ENCODE data around the gene ALG3.

Gene ALG3

GRCh38 chr3:184248454-184249411, at the start of gene ALG3:
ALG3 (minus strand) TSS chr3:184248962; CDS start chr3:184248940, 22 bp downstream.
- DNase-seq (ENCODE audit: low read depth, low spot score), result no peak
- H3K4me1 ChIP-seq (ENCODE audit: control insufficient read depth, insufficient read depth, low read length), result no peaks in the 10 kb centered on the region
- no peak within 1 kb of the TSS for H3K27ac ChIP-seq (ENCODE audit: low read length)
- H3K9me3 ChIP-seq (ENCODE audit: control insufficient read depth, insufficient read depth, low read length), result no peaks in the 10 kb centered on the region
- no CpG with 5 or more reads among the region's 49 CpGs for WGBS (ENCODE audit: insufficient coverage, insufficient read length)
- peak within 1 kb of the TSS; percentile 84 for H3K4me3 ChIP-seq (ENCODE audit: low read length)
- peaks cover 12% of the 10 kb centered on the region; the same call in 1 of the 2 replicates for H3K36me3 ChIP-seq (ENCODE audit: control insufficient read depth, insufficient read depth, low read length)
- no peaks in the 10 kb centered on the region for H3K27me3 ChIP-seq (ENCODE audit: control insufficient read depth, insufficient read depth, low read length)

GRCh38 chr3:184296616-184297015, 47.9 kb upstream of the ALG3 start:
- Histone ChIP-seq H3K4me1 (ENCODE audit: control insufficient read depth, insufficient read depth, low read length) (no peaks in the 10 kb centered on the region), H3K9me3 (ENCODE audit: control insufficient read depth, insufficient read depth, low read length) (no peaks in the 10 kb centered on the region), H3K4me3 (ENCODE audit: low read length) (no peak overlapping the region), H3K27me3 (ENCODE audit: control insufficient read depth, insufficient read depth, low read length) (no peaks in the 10 kb centered on the region), H3K27ac (ENCODE audit: low read length) (no peak overlapping the region), H3K36me3 (ENCODE audit: control insufficient read depth, insufficient read depth, low read length) (peaks cover 1% of the 10 kb centered on the region; the same call in 1 of the 2 replicates)
- DNase-seq (ENCODE audit: low read depth, low spot score), result no peak
- WGBS (ENCODE audit: insufficient coverage, insufficient read length), result no CpG with 5 or more reads among the region's 7 CpGs

DNA sequence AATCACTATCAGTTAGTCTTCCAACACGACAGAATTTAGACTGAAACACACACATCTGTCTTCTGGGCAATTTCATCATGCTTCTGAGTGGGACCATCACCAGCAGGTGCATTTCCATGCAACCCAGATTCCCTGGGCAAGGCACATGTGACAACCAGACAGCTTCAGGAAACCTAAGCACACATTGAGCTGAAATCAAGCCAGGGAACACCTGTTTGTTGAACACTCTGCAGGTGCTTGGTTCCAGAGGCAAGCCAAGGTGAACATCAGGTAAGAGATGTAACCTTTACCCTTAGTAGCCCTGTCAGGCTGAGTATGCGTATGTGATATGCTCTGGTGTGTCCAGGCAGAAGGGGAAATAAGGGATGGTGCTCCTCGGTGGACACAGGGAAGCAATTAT, 47.0 kb upstream of the ALG3 start:
- Histone ChIP-seq H3K36me3 (ENCODE audit: control insufficient read depth, insufficient read depth, low read length) (no peaks in the 10 kb centered on the region), H3K9me3 (ENCODE audit: control insufficient read depth, insufficient read depth, low read length) (no peaks in the 10 kb centered on the region), H3K27me3 (ENCODE audit: control insufficient read depth, insufficient read depth, low read length) (no peaks in the 10 kb centered on the region), H3K27ac (ENCODE audit: low read length) (no peak overlapping the region), H3K4me1 (ENCODE audit: control insufficient read depth, insufficient read depth, low read length) (no peaks in the 10 kb centered on the region), H3K4me3 (ENCODE audit: low read length) (no peak overlapping the region)
- WGBS (ENCODE audit: insufficient coverage, insufficient read length), result no CpG with 5 or more reads among the region's 3 CpGs
- DNase-seq (ENCODE audit: low read depth, low spot score), result no peak

DNA sequence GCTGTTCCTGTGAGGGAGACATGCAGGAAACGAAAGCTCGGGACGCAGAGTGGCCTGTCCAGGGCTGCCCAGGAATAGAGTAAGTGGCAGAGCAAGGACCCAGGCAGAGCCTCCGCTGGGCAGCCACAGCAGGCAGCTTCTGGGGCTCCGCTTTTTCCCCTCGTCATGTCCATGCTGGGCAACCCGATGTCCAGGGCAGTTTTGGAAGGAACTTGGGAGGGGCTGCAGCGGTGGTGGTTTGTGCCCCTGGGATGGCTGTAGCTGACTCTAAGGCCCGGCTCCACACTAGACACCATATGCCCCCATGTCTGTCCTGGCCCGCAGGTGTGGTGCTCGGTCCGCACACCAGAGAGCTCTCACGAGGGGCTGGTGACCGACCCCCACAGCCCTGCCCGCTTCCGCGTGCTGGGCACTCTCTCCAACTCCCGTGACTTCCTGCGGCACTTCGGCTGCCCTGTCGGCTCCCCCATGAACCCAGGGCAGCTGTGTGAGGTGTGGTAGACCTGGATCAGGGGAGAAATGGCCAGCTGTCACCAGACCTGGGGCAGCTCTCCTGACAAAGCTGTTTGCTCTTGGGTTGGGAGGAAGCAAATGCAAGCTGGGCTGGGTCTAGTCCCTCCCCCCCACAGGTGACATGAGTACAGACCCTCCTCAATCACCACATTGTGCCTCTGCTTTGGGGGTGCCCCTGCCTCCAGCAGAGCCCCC, 43.1 kb upstream of the ALG3 start:
- Histone ChIP-seq H3K27ac (ENCODE audit: low read length) (no peak overlapping the region), H3K36me3 (ENCODE audit: control insufficient read depth, insufficient read depth, low read length) (no peaks in the 10 kb centered on the region), H3K27me3 (ENCODE audit: control insufficient read depth, insufficient read depth, low read length) (no peaks in the 10 kb centered on the region), H3K9me3 (ENCODE audit: control insufficient read depth, insufficient read depth, low read length) (no peaks in the 10 kb centered on the region), H3K4me1 (ENCODE audit: control insufficient read depth, insufficient read depth, low read length) (no peaks in the 10 kb centered on the region), H3K4me3 (ENCODE audit: low read length) (no peak overlapping the region)
- WGBS (ENCODE audit: insufficient coverage, insufficient read length), result no CpG with 5 or more reads among the region's 21 CpGs
- no peak for DNase-seq (ENCODE audit: low read depth, low spot score)

- H3K36me3 ChIP-seq (ENCODE audit: control insufficient read depth, insufficient read depth, low read length), result no peaks in the 10 kb centered on the region
Observed at GRCh38 chr3:184291044-184291737, 42.4 kb upstream of the ALG3 start.

DNA sequence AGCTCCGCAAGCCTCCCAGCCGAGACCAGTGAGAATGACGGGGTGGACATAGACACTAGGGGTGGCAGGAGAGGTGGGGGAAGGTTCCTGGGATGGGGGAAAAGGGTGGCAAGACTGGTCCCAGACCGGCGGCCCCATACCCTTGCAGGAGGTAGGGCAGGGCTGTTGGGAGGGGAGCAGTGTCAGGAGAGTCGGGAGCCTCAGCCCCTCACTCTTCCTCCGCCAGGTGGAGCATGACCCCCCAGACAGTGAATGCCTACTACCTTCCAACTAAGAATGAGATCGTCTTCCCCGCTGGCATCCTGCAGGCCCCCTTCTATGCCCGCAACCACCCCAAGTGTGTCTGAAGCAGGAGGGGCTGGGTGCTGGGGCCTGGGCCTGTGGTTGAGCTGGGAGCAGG, 41.6 kb upstream of the ALG3 start:
- H3K27ac ChIP-seq (ENCODE audit: low read length), result no peak overlapping the region
- H3K4me1 ChIP-seq (ENCODE audit: control insufficient read depth, insufficient read depth, low read length), result no peaks in the 10 kb centered on the region
- no peaks in the 10 kb centered on the region for H3K9me3 ChIP-seq (ENCODE audit: control insufficient read depth, insufficient read depth, low read length)
- DNase-seq (ENCODE audit: low read depth, low spot score), result no peak
- no peaks in the 10 kb centered on the region for H3K36me3 ChIP-seq (ENCODE audit: control insufficient read depth, insufficient read depth, low read length)
- H3K4me3 ChIP-seq (ENCODE audit: low read length), result no peak overlapping the region
- H3K27me3 ChIP-seq (ENCODE audit: control insufficient read depth, insufficient read depth, low read length), result no peaks in the 10 kb centered on the region
- WGBS (ENCODE audit: insufficient coverage, insufficient read length), result no CpG with 5 or more reads among the region's 10 CpGs

More at GRCh38 chr3:184291044-184291737, 42.4 kb upstream of the ALG3 start:
- Histone ChIP-seq H3K27ac (ENCODE audit: low read length) (no peak overlapping the region), H3K9me3 (ENCODE audit: control insufficient read depth, insufficient read depth, low read length) (no peaks in the 10 kb centered on the region), H3K4me3 (ENCODE audit: low read length) (no peak overlapping the region), H3K27me3 (ENCODE audit: control insufficient read depth, insufficient read depth, low read length) (no peaks in the 10 kb centered on the region), H3K4me1 (ENCODE audit: control insufficient read depth, insufficient read depth, low read length) (no peaks in the 10 kb centered on the region)
- DNase-seq (ENCODE audit: low read depth, low spot score), result no peak
- no CpG with 5 or more reads among the region's 22 CpGs for WGBS (ENCODE audit: insufficient coverage, insufficient read length)

GRCh38 chr3:184289426-184289938, 40.7 kb upstream of the ALG3 start:
- WGBS (ENCODE audit: insufficient coverage, insufficient read length), result no CpG with 5 or more reads among the region's 10 CpGs
- no peak overlapping the region for H3K4me3 ChIP-seq (ENCODE audit: low read length)
- no peaks in the 10 kb centered on the region for H3K36me3 ChIP-seq (ENCODE audit: control insufficient read depth, insufficient read depth, low read length)
- H3K27ac ChIP-seq (ENCODE audit: low read length), result no peak overlapping the region
- H3K9me3 ChIP-seq (ENCODE audit: control insufficient read depth, insufficient read depth, low read length), result no peaks in the 10 kb centered on the region
- H3K27me3 ChIP-seq (ENCODE audit: control insufficient read depth, insufficient read depth, low read length), result no peaks in the 10 kb centered on the region
- H3K4me1 ChIP-seq (ENCODE audit: control insufficient read depth, insufficient read depth, low read length), result no peaks in the 10 kb centered on the region; the same call in 1 of the 2 replicates
- peak; percentile 60 for DNase-seq (ENCODE audit: low read depth, low spot score)

GRCh38 chr3:184284696-184285095, 35.9 kb upstream of the ALG3 start:
- no peaks in the 10 kb centered on the region for H3K36me3 ChIP-seq (ENCODE audit: control insufficient read depth, insufficient read depth, low read length)
- H3K27ac ChIP-seq (ENCODE audit: low read length), result no peak overlapping the region
- no CpG with 5 or more reads among the region's 4 CpGs for WGBS (ENCODE audit: insufficient coverage, insufficient read length)
- no peaks in the 10 kb centered on the region; the same call in 1 of the 2 replicates for H3K4me1 ChIP-seq (ENCODE audit: control insufficient read depth, insufficient read depth, low read length)
- no peak for DNase-seq (ENCODE audit: low read depth, low spot score)
- H3K27me3 ChIP-seq (ENCODE audit: control insufficient read depth, insufficient read depth, low read length), result no peaks in the 10 kb centered on the region
- no peaks in the 10 kb centered on the region for H3K9me3 ChIP-seq (ENCODE audit: control insufficient read depth, insufficient read depth, low read length)
- no peak overlapping the region for H3K4me3 ChIP-seq (ENCODE audit: low read length)

GRCh38 chr3:184283681-184284080, 34.9 kb upstream of the ALG3 start:
- no CpG with 5 or more reads among the region's 8 CpGs for WGBS (ENCODE audit: insufficient coverage, insufficient read length)

DNA sequence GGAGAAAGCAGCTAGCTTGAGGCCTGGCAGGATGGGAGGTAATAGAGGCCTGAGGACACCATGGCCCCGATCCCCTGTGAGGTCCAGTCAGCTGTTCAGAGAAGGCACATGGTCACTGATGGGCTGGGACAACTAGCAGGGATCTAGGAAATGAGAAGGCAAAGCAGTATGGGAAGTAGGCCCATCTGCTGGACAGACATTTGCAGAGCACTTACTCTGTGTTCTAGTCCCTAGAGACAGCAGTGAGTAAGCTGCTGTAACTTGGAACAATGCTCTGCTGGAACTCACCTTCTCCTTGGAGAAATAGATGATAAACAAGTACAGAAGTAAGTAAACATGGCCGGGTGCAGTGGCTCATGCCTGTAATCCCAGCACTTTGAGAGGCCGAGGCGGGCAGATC, 34.2 kb upstream of the ALG3 start:
- H3K9me3 ChIP-seq (ENCODE audit: control insufficient read depth, insufficient read depth, low read length), result no peaks in the 10 kb centered on the region
- H3K4me3 ChIP-seq (ENCODE audit: low read length), result no peak overlapping the region
- H3K27ac ChIP-seq (ENCODE audit: low read length), result no peak overlapping the region
- no peaks in the 10 kb centered on the region; the same call in 1 of the 2 replicates for H3K4me1 ChIP-seq (ENCODE audit: control insufficient read depth, insufficient read depth, low read length)
- H3K27me3 ChIP-seq (ENCODE audit: control insufficient read depth, insufficient read depth, low read length), result no peaks in the 10 kb centered on the region
- H3K36me3 ChIP-seq (ENCODE audit: control insufficient read depth, insufficient read depth, low read length), result no peaks in the 10 kb centered on the region
- no CpG with 5 or more reads among the region's 4 CpGs for WGBS (ENCODE audit: insufficient coverage, insufficient read length)
- DNase-seq (ENCODE audit: low read depth, low spot score), result no peak

More at GRCh38 chr3:184283681-184284080, 34.9 kb upstream of the ALG3 start:
- DNase-seq (ENCODE audit: low read depth, low spot score), result no peak
- no peaks in the 10 kb centered on the region for H3K36me3 ChIP-seq (ENCODE audit: control insufficient read depth, insufficient read depth, low read length)
- H3K27me3 ChIP-seq (ENCODE audit: control insufficient read depth, insufficient read depth, low read length), result no peaks in the 10 kb centered on the region
- no peak overlapping the region for H3K27ac ChIP-seq (ENCODE audit: low read length)
- H3K4me3 ChIP-seq (ENCODE audit: low read length), result no peak overlapping the region
- H3K4me1 ChIP-seq (ENCODE audit: control insufficient read depth, insufficient read depth, low read length), result no peaks in the 10 kb centered on the region; the same call in 1 of the 2 replicates
- H3K9me3 ChIP-seq (ENCODE audit: control insufficient read depth, insufficient read depth, low read length), result no peaks in the 10 kb centered on the region
